Liver (tissue), 9 donors: ENCODE results near the gene CHCHD1. TPM values are rescaled to one million over a fixed set of nuclear protein-coding genes. Genes with fewer than 3 reads are reported as not detected.

ENCODE experiments used
- DNase-seq: peaks from one replicate; pipeline ENCODE4 v3.0.0-alpha.2; 2017; ENCODE audit warnings: low spot score
- H3K27ac ChIP-seq, 2 donors: one replicate each; pipeline ENCODE4 v1.7.0; 2013; ENCODE audit warnings: inconsistent platforms in 2 of 2, low read length in 2 of 2, control low read depth in 1 of 2, low read depth in 1 of 2, mild to moderate bottlenecking in 1 of 2
- H3K27me3 ChIP-seq, 4 donors: one replicate each; pipeline versions ENCODE4 v1.6.1 to v1.7.0; 2013; ENCODE audit warnings: low read length in 3 of 4, inconsistent platforms in 1 of 4, mild to moderate bottlenecking in 1 of 4, moderate library complexity in 1 of 4; ENCODE audit not compliant: control insufficient read depth in 4 of 4, insufficient read depth in 4 of 4
- H3K36me3 ChIP-seq, 4 donors: one replicate each; pipeline versions ENCODE4 v1.6.1 to v1.7.0; 2013; ENCODE audit warnings: low read length in 3 of 4, mild to moderate bottlenecking in 3 of 4, low read depth in 1 of 4, moderate library complexity in 1 of 4; ENCODE audit not compliant: control insufficient read depth in 4 of 4, insufficient read depth in 3 of 4
- H3K4me1 ChIP-seq, 4 donors: one replicate each; pipeline versions ENCODE4 v1.6.1 to v1.7.0; 2013; ENCODE audit warnings: low read length in 3 of 4, mild to moderate bottlenecking in 3 of 4, moderate library complexity in 1 of 4; ENCODE audit not compliant: control insufficient read depth in 4 of 4, insufficient read depth in 4 of 4
- H3K4me3 ChIP-seq, 3 donors: one replicate each; pipeline versions ENCODE4 v1.6.1 to v1.7.0; 2013; ENCODE audit warnings: low read length in 3 of 3, control low read depth in 1 of 3, low read depth in 1 of 3, mild to moderate bottlenecking in 1 of 3
- H3K9ac ChIP-seq, 2 donors: one replicate each; pipeline ENCODE4 v1.7.0; 2013; ENCODE audit warnings: low read length in 2 of 2, mild to moderate bottlenecking in 2 of 2, moderate library complexity in 2 of 2, control low read depth in 1 of 2, low read depth in 1 of 2
- H3K9me3 ChIP-seq, 4 donors: one replicate each; pipeline versions ENCODE4 v1.6.1 to v1.7.0; 2013; ENCODE audit warnings: low read length in 3 of 4; ENCODE audit not compliant: control insufficient read depth in 4 of 4
- EGR1 ChIP-seq, 2 donors: IDR thresholded peaks; 2 replicates each; pipeline ENCODE4 v1.6.1; 2016 to 2018; ENCODE audit warnings: antibody characterized with exemption in 2 of 2, low read depth in 2 of 2
- FOXA1 ChIP-seq: IDR thresholded peaks from 2 replicates; pipeline ENCODE4 v1.6.1; 2016; ENCODE audit warnings: antibody characterized with exemption
- FOXA2 ChIP-seq: IDR thresholded peaks from 2 replicates; pipeline ENCODE4 v1.6.1; 2016; ENCODE audit warnings: antibody characterized with exemption
- GABPA ChIP-seq, 2 donors: IDR thresholded peaks in 1 of 2; conservative IDR thresholded peaks in 1 of 2; 2 replicates each; pipeline ENCODE4 v1.6.1; 2016; ENCODE audit warnings: antibody characterized with exemption in 2 of 2, mild to moderate bottlenecking in 1 of 2, moderate library complexity in 1 of 2
- HNF4A ChIP-seq, 2 donors: conservative IDR thresholded peaks; 2 replicates each; pipeline ENCODE4 v1.6.1; 2016; ENCODE audit warnings: antibody characterized with exemption in 2 of 2, mild to moderate bottlenecking in 2 of 2
- HNF4G ChIP-seq: IDR thresholded peaks from 2 replicates; pipeline ENCODE4 v1.6.1; 2016; ENCODE audit warnings: antibody characterized with exemption
- JUND ChIP-seq, 2 donors: IDR thresholded peaks; 2 replicates each; pipeline ENCODE4 v1.6.1; 2016; ENCODE audit warnings: antibody characterized with exemption in 2 of 2
- MAX ChIP-seq: IDR thresholded peaks from 2 replicates; pipeline ENCODE4 v1.6.1; 2016; ENCODE audit warnings: antibody characterized with exemption
- NR2F2 ChIP-seq: IDR thresholded peaks from 2 replicates; pipeline ENCODE4 v1.6.1; 2016; ENCODE audit warnings: antibody characterized with exemption
- RAD21 ChIP-seq, 2 donors: IDR thresholded peaks; 2 replicates each; pipeline ENCODE4 v1.6.1; 2016; ENCODE audit warnings: antibody characterized with exemption in 2 of 2, mild to moderate bottlenecking in 2 of 2
- REST ChIP-seq: IDR thresholded peaks from 2 replicates; pipeline ENCODE4 v1.6.1; 2016; ENCODE audit warnings: antibody characterized with exemption, mild to moderate bottlenecking
- RXRA ChIP-seq, 2 donors: IDR thresholded peaks; 2 replicates each; pipeline ENCODE4 v1.6.1; 2017 to 2018; ENCODE audit warnings: antibody characterized with exemption in 2 of 2, mild to moderate bottlenecking in 1 of 2
- SP1 ChIP-seq: IDR thresholded peaks from 2 replicates; pipeline ENCODE4 v1.6.1; 2018; ENCODE audit warnings: antibody characterized with exemption, mild to moderate bottlenecking
- TAF1 ChIP-seq: conservative IDR thresholded peaks from 2 replicates; pipeline ENCODE4 v1.6.1; 2016; ENCODE audit warnings: antibody characterized with exemption, mild to moderate bottlenecking
- YY1 ChIP-seq: IDR thresholded peaks from 2 replicates; pipeline ENCODE4 v1.6.1; 2016; ENCODE audit warnings: antibody characterized with exemption, mild to moderate bottlenecking
- ZBTB33 ChIP-seq: IDR thresholded peaks from 2 replicates; pipeline ENCODE4 v1.6.1; 2016; ENCODE audit warnings: antibody characterized with exemption
- WGBS: extraction: QIAGEN DNeasy Blood & Tissue Kit; methylation state at CpG from one replicate; pipeline ENCODE4 v1.1.7; 2013; 5-methylcytosine and 5-hydroxymethylcytosine counted together
- polyA plus RNA-seq, 2 donors: library from polyadenylated mRNA; stranded (reverse) in 1 of 2; unstranded in 1 of 2; fragments of 200-250 nt in 1 of 2; fragments of >200 nt in 1 of 2; fragmentation: Nextera tagmentation in 1 of 2; extraction: Ambion mirVana in 1 of 2; gene quantifications; one replicate each; pipeline versions ENCODE4 v1.2.1 to v1.2.3, GENCODE V29; 2013 to 2015
- total RNA-seq, 2 donors: library from RNA; depleted of rRNA; stranded (reverse); fragments of >200 nt; gene quantifications; one replicate each; pipeline ENCODE4 v1.2.3, GENCODE V29; 2014
- TF ChIP-seq, protein P1 (sequence below): fragments of 150-350 bp; IDR thresholded peaks from 2 replicates; pipeline ENCODE4 v1.5.1; 2017; ENCODE audit warnings: improper control_type of control experiment, low read depth, low read length; ENCODE audit not compliant: missing input control
- TF ChIP-seq, protein P2 (sequence below): IDR thresholded peaks from 2 replicates; pipeline ENCODE4 v1.6.1; 2016; ENCODE audit warnings: antibody characterized with exemption
- donor health status: healthy.
- donor health status: healthy.
- donor health status: healthy.
- donor health status: healthy.
- donor health status: healthy.

The CHCHD1 gene
- total RNA-seq: 10 to 100 TPM in 1 of 2 donors, 1 to 10 TPM in 1; 7.6 to 13.7 TPM
- 10 to 100 TPM; 32.5 to 47.4 TPM for polyA plus RNA-seq

- Histone ChIP-seq H3K27me3 (no peaks in the 10 kb centered on the region), H3K9me3 (no peaks in the 10 kb centered on the region), H3K9ac (peak within 1 kb of the TSS; percentile 88 to 89), H3K4me1 (peaks cover under 1 to 39% (median 35%) of the 10 kb centered on the region in 4 donors), H3K36me3 (peaks cover 0 to 7% (median 3%) of the 10 kb centered on the region in 4 donors), H3K4me3 (peak within 1 kb of the TSS; percentile 68 to 97 (median 97)), H3K27ac (peak within 1 kb of the TSS; percentile 91 to 96)
- peak; percentile 95 for DNase-seq
- WGBS: under 1% methylated on average over 57 of the region's 57 CpGs
- no peak for TF ChIP-seq HNF4G
- no peak for TF ChIP-seq EGR1 (IDR thresholded peaks at IDR 0.05; ENCODE audit: low read depth in 2 of 2)
- peak; percentile 48 for TF ChIP-seq ZBTB33
- TF ChIP-seq, protein P1, sequence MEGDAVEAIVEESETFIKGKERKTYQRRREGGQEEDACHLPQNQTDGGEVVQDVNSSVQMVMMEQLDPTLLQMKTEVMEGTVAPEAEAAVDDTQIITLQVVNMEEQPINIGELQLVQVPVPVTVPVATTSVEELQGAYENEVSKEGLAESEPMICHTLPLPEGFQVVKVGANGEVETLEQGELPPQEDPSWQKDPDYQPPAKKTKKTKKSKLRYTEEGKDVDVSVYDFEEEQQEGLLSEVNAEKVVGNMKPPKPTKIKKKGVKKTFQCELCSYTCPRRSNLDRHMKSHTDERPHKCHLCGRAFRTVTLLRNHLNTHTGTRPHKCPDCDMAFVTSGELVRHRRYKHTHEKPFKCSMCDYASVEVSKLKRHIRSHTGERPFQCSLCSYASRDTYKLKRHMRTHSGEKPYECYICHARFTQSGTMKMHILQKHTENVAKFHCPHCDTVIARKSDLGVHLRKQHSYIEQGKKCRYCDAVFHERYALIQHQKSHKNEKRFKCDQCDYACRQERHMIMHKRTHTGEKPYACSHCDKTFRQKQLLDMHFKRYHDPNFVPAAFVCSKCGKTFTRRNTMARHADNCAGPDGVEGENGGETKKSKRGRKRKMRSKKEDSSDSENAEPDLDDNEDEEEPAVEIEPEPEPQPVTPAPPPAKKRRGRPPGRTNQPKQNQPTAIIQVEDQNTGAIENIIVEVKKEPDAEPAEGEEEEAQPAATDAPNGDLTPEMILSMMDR: no peak
- peak in 1 of 2 donors; percentile 51 for TF ChIP-seq RAD21 (IDR thresholded peaks at IDR 0.05)
- TF ChIP-seq FOXA2: no peak
- TF ChIP-seq, protein P2, sequence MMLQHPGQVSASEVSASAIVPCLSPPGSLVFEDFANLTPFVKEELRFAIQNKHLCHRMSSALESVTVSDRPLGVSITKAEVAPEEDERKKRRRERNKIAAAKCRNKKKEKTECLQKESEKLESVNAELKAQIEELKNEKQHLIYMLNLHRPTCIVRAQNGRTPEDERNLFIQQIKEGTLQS: no peak
- TF ChIP-seq SP1: peak; percentile 55
- no peak for TF ChIP-seq JUND (IDR thresholded peaks at IDR 0.05)
- peak; percentile 94 for TF ChIP-seq YY1
- TF ChIP-seq RXRA (IDR thresholded peaks at IDR 0.05): peak; percentile 82 to 85
- peak; percentile 87 for TF ChIP-seq NR2F2
- TF ChIP-seq MAX: peak; percentile 30
- TF ChIP-seq FOXA1: no peak
- TF ChIP-seq HNF4A (conservative IDR thresholded peaks at IDR 0.05): peak in 1 of 2 donors; percentile 37
- TF ChIP-seq REST: peak; percentile 35
- TF ChIP-seq GABPA (IDR thresholded peaks at IDR 0.05 in 1 of 2, conservative IDR thresholded peaks at IDR 0.05 in 1 of 2): peak in 1 of 2 donors; percentile 82
- no peak for TF ChIP-seq TAF1
Observed at GRCh38 chr10:73781879-73782748, at the start of gene CHCHD1. Gene CHCHD1, plus strand, starts transcription at chr10:73782048. Its CDS starts 28 bp downstream, at chr10:73782076.
